Cardiac fibroblast (primary cell): Measurements from ENCODE around the gene MAGI3.
A peak's percentile ranks its signal among the peaks of the same experiment; 100 is the strongest.

ENCODE experiments used
- DNase-seq, 2 donors: peaks; one replicate each; pipeline versions ENCODE4 v3.0.0 to v3.0.0-alpha.2; 2010; ENCODE audit warnings: low read depth in 2 of 2
- H3K4me3 ChIP-seq, 2 donors: replicated peaks in 1 of 2; 1 replicate in 1 of 2; 2 replicates in 1 of 2; pipeline ENCODE4 v1.5.1; 2011; ENCODE audit warnings: low read depth in 2 of 2, low read length in 2 of 2, mild to moderate bottlenecking in 2 of 2, moderate library complexity in 1 of 2
- CTCF ChIP-seq: IDR thresholded peaks from one replicate; pipeline ENCODE4 v1.5.1; 2011; ENCODE audit warnings: low read depth, mild to moderate bottlenecking, low read length, inconsistent platforms

MAGI3 gene

GRCh38 chr1:113534130-113534817 lies 144.0 kb downstream of the MAGI3 start:
- no peak overlapping the region for H3K4me3 ChIP-seq
- DNase-seq, result peak; percentile 21 to 64
- no peak for TF ChIP-seq CTCF

- no peak for TF ChIP-seq CTCF
- DNase-seq, result no peak
- no peak overlapping the region for H3K4me3 ChIP-seq
Observed at GRCh38 chr1:113534875-113535274, 144.6 kb downstream of the MAGI3 start.

GRCh38 chr1:113536182-113536780 lies 146.0 kb downstream of the MAGI3 start:
- TF ChIP-seq CTCF, result no peak
- peak; percentile 46 to 50 for DNase-seq
- no peak overlapping the region for H3K4me3 ChIP-seq

- DNase-seq, result peak in 1 of 2 donors; percentile 28
- TF ChIP-seq CTCF, result no peak
- H3K4me3 ChIP-seq, result no peak overlapping the region
Observed at GRCh38 chr1:113538225-113538624, 147.9 kb downstream of the MAGI3 start.

- no peak for DNase-seq
- no peak overlapping the region for H3K4me3 ChIP-seq
- TF ChIP-seq CTCF, result no peak
Observed at GRCh38 chr1:113540335-113540734, 150.0 kb downstream of the MAGI3 start.

GRCh38 chr1:113541106-113541505 lies 150.8 kb downstream of the MAGI3 start:
- no peak for TF ChIP-seq CTCF
- no peak for DNase-seq
- H3K4me3 ChIP-seq, result no peak overlapping the region

- no peak overlapping the region for H3K4me3 ChIP-seq
- TF ChIP-seq CTCF, result no peak
- DNase-seq, result peak; percentile 53 to 88
Observed at GRCh38 chr1:113542221-113542701, 151.9 kb downstream of the MAGI3 start.
